GM10266 (cell line): ENCODE results near the gene B4GALT5.

ENCODE experiments used
- DNase-seq: peaks from one replicate; pipeline ENCODE4 v3.0.0; 2012; ENCODE audit errors: extremely low spot score
- TF ChIP-seq, protein P1 (sequence below): IDR thresholded peaks from 2 replicates; pipeline ENCODE4 v1.5.1; 2012; ENCODE audit warnings: mild to moderate bottlenecking, low read depth; ENCODE audit not compliant: control insufficient read depth, insufficient read depth; ENCODE audit errors: missing control alignments

Gene B4GALT5

GRCh38 chr20:49658508-49658907 lies 55.2 kb downstream of the B4GALT5 start:
- TF ChIP-seq, protein P1, sequence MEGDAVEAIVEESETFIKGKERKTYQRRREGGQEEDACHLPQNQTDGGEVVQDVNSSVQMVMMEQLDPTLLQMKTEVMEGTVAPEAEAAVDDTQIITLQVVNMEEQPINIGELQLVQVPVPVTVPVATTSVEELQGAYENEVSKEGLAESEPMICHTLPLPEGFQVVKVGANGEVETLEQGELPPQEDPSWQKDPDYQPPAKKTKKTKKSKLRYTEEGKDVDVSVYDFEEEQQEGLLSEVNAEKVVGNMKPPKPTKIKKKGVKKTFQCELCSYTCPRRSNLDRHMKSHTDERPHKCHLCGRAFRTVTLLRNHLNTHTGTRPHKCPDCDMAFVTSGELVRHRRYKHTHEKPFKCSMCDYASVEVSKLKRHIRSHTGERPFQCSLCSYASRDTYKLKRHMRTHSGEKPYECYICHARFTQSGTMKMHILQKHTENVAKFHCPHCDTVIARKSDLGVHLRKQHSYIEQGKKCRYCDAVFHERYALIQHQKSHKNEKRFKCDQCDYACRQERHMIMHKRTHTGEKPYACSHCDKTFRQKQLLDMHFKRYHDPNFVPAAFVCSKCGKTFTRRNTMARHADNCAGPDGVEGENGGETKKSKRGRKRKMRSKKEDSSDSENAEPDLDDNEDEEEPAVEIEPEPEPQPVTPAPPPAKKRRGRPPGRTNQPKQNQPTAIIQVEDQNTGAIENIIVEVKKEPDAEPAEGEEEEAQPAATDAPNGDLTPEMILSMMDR, result no peak
- no peak for DNase-seq

- TF ChIP-seq, protein P1, result no peak
- DNase-seq, result no peak
These were observed 56.4 kb downstream of the B4GALT5 start for GRCh38 chr20:49657118-49657901.

- no peak for DNase-seq
These were observed 57.4 kb downstream of the B4GALT5 start for GRCh38 chr20:49656304-49656703.

DNA sequence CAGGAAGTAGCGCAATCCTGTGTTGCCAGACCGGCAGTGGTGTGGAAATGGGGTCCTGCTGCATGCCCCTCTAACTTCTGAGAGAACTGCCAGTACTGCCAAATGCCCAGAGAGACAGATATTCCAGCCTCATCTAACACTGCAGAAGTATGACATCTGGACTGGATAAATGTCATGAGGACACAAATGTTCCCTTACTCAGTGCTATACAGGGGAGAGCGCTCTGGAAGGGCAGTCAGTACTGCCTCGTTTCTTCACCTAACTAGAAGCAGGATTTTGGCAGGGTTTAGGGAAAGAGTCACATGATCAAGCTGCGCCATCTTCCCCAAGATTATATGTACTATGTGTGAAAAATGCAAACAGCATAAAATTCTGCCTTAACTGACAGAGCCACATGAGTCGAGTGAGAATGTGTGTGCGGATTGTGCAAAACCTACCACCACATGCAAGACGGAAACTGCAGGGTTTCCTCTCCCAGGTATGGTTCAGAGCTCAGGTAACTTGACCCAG lies 59.7 kb downstream of the B4GALT5 start:
- TF ChIP-seq, protein P1, result no peak
- no peak for DNase-seq

More at GRCh38 chr20:49656304-49656703, 57.4 kb downstream of the B4GALT5 start:
- TF ChIP-seq, protein P1, result no peak

GRCh38 chr20:49649672-49650071 lies 64.0 kb downstream of the B4GALT5 start:
- no peak for DNase-seq

DNA sequence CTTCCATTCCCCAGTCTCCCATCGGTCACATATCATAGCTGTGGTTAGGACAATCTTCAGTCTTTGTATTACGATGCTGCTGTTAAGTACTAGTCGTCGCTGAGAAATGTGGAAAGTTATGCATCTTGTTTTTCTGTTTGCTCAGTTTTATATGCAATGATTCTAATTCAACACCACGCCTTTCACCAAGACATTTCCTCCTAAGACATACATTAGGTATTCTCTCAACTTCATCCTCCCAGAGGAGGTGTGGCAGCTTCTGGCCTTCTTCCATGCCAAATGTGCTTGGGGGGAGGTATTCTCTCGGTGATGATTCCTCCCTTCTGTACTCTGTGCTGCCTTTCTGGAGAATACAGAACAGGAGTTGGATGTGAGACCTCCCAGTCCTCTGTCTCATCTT lies 66.1 kb downstream of the B4GALT5 start:
- no peak for DNase-seq
- TF ChIP-seq, protein P1, result no peak

More at GRCh38 chr20:49649672-49650071, 64.0 kb downstream of the B4GALT5 start:
- TF ChIP-seq, protein P1, result no peak

- TF ChIP-seq, protein P1, result no peak
These were observed 67.2 kb downstream of the B4GALT5 start for GRCh38 chr20:49646528-49646927.

More at GRCh38 chr20:49646528-49646927, 67.2 kb downstream of the B4GALT5 start:
- DNase-seq, result no peak
